DMS 273 (cell line): ENCODE measurements around the gene ANGEL1.

Source experiments
- DNase-seq: peaks from one replicate; lab custom pipeline; 2025; ENCODE audit not compliant: unreplicated experiment; lab: John Stamatoyannopoulos, UW

The ANGEL1 gene

DNA sequence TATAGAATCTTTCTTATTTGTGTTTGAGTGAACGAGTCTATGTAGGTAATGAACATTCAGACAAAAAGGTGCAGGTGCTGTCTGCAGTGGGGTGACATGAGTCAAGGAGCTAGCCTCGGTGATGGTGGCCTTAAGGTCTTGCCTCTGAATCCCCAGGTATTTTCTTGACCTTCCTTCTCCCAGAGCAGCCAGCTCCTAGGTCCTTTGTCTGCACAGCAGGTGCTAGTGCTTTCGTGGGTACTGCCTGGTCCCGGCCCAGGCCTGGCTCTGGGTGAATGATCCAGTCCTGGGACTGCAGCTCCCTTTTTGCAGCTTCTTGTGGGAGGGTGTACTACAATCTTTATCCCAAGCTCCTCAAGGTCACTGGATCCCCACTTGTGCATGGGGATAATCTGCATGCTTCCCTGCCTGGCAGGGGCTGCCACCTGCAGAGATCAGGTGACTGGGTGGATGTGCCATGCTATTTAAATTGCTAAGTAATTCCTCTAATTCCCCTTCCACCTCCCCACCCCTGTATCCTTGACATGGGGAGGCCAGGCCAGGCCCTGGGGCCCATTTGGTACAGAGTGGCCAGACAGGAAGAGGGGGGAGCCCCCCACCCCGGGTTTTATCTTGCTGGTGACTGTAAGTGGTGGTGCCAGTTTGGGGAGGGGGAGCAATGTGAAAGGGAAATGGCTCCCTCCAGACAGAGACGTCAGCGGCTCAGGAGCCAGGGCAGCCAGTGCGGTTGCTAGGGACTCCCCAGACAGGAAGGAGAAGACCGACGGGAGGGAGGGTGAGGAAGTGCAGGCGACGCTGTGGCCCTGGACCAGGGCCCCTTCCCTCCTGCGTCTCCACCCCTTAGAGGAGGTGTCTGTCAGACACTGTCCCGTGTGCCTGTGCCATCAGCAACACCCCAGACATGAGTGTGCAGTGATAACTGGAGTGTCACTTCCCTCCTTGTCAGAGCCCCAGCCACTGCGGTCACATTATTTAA, 44.7 kb downstream of the ANGEL1 start:
- DNase-seq: no peak

DNA sequence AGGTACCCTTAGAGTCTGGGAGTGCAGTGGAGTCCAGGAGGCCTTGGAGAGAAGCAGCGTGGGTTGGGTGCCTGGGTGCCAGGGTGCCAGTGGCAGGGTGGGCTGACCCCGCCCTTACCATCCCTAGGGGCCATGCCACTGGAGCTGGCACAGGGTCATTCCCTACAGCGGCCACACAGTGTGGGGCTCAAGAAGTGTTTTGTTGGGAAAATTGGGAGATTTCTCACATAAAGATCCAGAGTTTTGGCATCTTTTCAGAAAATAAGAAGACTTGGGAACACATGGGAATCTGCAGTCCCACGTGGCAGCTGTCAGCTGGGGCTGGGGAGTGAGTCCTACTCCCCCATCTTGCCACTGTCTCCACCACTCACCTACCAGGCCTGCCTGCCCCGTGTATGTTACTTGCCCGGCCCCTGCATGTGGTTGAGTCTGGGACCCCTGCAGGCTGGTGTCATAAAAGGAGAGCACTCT, 47.2 kb downstream of the ANGEL1 start:
- no peak for DNase-seq

DNA sequence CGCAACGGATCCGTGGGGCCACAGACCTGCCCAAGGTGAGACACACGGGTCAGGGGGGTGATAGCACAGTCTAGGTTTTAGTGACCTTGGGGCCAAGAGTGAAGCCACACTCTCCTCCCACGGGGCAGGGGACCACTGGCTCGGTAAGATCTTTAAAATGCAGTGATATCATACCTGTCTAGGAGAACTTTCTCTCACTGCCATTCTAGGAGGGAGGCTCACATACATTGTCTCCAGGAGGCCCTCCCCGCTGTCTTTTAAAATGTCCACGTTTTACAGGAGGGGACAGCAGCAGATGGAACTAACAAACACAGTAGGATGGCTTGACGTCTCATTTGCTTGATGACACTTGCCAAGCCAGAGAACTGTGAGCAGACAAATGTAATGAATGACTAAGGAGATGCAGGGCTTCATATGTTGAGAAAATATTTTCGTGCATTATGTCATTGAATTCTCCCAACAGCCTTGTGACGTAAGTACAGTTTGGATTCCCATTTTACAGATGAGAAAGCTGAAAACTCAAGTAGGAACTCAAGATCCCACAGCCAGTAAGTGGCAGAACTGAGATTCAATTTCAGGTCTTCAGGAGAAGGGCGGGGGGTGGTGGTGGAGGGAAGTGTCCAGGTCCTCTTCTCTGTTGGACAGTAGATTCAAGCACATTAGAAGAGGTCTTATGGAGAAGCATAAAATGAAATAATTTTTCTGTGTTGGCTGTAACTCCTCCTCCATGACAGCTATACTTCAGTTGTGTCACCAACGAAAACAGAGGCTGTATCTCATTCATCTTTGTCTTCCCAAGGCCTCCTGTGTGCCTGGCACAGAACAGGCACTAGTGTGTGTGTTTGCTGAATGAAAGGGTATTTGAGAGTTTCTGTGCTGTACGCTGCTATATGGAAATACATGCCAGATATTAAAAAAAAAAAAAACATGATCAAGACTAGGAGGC, 49.3 kb downstream of the ANGEL1 start:
- DNase-seq: no peak

DNA sequence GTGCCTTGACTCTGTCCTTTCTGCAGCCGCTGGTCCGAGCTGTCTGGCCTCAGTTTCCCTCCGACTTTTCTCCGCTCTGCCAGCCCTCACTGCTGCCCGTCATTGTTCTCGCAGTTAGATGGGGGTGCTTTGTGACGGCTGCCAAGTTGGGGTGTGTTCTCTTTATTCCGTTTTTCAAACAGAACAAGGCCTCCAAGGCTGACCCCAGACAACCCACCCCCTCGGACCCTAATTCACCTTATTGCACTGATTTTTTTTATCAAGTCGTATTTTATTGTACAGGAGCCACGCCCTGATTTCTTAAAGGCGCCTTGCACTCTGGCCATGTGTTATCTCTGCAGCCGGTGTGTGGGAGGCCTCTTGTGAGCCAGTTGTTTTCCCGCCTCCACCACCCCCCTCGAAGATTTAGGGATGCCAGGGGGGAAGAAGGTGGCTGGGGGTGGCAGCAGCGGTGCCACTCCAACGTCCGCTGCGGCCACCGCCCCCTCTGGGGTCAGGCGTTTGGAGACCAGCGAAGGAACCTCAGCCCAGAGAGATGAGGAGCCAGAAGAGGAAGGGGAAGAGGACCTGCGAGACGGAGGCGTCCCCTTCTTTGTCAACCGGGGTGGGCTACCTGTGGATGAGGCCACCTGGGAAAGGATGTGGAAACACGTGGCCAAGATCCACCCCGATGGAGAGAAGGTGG, 50.1 kb downstream of the ANGEL1 start:
- no peak for DNase-seq

DNA sequence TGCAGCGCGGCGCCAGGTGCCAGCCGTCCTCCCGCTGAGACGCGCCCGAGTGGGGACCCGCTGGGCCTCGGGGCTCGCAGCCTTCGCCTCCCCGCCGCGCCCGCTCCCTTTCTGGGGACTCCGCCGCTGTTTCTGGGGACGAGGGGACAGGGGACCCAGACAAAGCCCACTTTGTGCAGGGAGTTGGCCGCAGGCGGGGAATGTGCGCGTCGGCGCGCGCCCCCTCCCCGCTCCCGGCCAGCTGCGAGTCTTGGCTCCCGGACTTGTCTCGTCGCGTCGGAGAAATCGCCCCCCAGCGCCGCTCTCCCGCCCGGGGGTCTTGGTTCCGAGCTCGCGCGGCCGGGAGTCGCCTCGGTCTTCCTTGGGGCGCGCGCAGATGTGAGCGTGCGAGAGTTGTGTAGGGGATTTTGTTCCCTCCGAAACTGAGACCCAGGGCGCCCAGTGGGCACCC, 50.7 kb downstream of the ANGEL1 start:
- DNase-seq: no peak

DNA sequence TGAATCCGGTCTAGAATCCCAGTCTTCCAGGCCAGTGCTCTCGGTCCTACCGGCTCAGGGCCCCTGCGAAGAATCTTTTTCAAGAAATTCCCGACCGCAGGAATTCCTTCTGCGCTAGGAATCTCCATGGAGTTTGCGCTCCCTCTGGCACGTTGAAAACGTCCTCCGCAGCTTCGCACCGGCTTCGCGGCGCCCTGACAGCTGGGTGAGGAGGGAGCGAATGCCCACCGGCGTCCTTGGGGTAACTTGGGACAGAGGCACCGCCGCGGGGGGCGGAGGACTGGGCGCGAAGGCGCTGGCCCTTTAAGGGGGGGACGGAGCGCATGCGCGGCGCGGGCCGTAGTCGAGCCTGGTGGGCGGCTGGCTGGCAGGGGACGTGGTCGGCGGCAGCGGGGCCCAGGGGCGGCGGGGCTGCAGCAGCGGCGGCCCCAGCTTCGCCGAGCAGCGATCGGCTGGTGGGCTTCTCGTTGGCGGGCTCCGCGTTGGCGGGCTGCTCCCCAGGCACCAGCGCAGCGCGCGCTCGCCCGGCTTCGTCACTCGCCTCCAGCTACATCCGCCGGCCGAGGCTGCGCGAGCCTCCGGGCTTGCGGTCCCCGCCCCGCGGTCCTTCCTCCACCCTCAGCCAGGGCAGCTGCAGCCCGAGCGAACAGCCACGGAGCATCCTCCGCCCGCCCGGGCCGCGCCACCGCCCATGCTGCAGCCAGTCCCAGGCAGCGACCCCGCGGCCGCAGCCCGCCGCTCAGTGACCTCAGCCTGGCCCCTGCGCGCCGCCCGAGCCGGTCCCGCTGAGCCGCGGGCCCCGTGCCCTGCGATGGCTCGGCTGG, 51.3 kb downstream of the ANGEL1 start, which contains the start of gene VASH1:
VASH1 (plus strand) TSS at position 333 of the 824 bp plus-strand sequence. CDS start 1,354 bp downstream, outside the sequence.
- DNase-seq: peak; percentile 85

DNA sequence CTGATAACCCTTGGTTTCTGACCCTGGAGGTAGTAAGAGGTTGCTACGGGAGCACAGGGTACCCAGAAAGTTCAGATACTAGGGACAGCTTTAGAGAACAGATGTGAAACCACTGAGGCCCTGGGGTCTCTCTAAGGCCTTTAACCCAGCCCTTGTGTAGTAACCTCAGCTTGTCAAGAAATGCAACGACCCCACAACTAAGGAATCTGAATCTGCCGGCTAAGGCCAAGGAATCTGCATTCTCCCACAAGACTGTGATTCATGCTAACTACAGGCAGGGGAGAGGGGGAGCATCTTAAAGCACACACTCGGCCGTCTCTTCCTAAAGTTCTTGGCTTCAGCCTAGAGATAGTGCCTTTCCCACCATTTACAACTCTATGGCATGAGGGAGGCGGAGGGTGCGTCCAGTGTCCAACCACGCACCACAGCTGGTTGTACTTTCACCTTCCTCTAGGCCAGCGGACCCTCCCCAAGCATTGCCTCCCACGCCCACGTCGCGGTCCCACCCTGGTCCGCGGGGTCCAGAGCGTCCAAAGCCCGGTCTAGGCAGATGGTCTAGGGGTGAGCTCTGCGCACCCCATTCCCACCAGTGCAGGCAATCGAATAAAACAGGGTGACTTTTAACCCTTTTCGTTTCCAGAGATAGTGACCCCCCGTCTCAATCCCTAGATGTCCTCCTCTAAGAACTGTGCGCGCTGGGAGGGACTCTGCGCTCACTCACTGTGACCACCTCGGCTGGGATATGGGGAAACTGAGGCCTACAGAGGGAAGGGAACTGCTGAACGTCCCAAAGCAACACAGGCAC, 52.1 kb downstream of the ANGEL1 start:
- DNase-seq: no peak

DNA sequence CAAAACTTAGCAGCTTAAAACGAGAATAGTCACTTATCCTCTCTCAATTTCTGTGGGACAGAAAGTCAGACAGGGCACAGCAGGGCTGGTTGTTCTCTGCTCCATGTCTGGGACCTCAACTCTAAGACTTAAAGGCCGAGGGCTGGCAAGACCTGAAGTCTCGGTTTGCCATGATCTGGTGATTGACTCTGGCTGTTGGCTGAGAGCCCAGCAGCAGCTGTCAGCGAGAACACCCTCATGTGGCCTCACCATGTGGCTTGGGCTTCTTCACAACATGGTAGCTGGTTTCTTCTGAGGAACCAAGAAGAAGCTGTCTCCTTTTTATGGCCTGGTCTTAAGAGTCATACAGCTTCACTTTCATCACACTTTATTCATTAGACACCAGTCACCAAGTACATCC, 53.1 kb downstream of the ANGEL1 start:
- DNase-seq: peak; percentile 38

DNA sequence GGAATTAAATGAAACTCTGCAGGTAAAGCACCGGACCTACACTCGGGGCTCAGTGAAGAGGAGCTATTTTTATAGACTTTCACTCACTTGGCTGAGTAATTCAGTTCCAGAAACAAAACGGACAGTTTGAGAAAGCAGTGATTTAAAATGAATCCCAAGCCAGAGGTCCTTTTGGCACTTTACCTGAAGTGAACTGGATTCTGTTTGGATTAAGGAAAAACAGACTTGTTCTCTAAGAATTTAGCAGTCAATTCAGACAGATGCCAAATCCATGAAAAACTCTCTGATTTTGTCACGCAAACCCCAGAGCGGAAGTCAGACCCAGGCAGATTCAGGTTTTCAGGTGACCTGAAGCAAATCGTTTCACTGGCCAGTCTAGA, 56.3 kb downstream of the ANGEL1 start:
- no peak for DNase-seq

DNA sequence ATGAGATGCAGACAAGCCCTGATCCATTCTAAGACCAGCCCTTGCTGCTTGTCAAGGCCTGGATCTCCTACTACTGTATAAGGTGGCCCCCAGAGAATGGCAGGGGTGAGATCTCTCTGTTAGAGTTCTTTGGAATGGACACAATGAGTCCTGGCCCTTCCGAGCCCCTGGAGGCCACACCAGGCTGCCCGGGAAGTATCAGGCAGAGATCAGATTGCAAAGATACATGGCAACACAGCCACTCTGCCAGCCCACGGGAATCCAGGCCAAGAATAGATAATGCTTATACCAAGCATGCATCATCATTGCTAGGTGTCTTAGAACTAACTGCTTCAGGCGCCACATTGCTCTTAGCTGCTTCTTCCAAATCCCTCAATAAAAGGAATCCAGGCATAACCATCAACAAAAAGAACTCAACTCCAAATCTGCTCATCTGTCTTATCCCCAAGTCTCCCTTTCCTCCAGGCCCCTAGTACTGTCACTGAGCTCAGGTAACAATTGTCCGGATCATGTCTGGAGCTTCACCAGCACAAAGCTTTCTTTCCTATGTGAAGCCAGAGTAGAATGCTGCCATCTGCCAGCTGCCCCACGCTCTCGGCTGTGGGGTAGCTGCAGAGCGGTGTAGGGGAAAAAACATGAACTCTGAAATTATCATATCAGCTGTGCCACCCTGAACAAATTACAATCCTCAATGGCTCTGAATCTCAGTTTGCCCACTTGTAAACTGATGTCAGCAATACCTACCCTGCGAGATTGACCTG, 56.9 kb downstream of the ANGEL1 start:
- DNase-seq: no peak

DNA sequence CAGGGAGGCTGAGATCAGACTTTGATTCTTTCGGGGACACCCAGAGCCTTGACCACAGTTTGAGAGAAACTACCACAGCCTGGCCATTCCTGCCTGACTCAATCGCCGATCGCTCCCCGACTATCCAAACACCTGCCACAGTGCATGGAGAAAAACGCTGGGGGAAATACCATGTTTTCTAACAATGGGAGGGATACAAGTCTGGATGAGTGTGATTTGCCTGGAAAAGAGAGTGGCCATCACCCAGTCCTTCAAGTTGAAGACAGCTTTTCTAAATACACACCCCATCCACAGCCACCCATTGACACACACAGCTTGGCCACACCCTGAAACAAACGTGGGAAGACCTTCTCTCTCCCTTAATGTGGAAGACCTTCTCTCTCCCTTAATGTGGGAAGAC, 58.1 kb downstream of the ANGEL1 start:
- DNase-seq: no peak

DNA sequence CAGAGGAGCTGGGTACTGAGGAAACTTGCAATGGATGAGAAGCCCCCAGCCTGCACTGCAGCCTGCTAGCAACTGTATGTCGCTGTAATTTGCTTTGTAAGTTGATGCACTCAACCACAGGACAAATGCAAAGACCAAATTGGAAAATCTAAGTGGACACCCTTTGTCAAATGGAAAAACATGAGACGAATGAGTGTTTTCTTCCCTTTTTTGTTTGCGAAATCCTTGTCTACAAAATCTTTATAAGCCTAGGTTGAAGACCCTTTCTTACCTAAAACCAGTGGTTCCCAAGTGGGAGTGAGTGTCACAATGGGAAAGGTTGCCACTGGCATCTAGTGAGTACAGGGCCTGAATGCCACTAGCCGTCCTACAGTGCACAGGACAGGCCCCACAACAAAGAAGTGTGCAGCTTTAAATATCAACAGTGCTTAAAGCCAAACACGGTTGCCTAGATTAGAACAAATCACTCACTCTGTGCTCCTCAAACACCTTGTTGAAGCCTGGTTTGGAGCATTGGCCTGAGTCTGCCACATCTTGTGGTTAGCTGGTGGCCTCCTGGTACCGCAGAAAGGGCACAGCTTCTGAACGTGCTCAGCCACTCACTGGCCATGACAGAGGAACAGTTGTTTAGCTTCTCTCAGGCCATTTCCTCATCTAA, 59.0 kb downstream of the ANGEL1 start:
- no peak for DNase-seq

DNA sequence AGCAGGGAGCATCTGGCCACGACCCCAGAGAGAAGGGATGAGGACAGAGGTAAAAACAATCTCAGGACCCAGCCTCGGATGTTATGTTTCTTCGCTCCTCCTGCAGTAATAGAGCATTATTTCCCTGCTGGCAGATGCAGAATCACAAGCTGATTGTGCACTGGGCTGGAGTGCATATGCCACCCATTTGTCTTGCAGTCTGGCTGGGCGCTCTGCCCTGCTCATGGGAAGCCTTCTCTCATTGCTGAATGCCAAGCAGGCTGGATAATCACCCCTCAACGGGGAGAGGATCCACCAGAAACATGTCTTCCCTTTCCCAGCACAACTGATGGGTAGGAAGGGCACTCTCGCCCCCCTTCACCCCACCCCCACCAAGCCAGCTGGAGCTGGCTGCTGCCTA, 59.9 kb downstream of the ANGEL1 start:
- peak; percentile 62 for DNase-seq

DNA sequence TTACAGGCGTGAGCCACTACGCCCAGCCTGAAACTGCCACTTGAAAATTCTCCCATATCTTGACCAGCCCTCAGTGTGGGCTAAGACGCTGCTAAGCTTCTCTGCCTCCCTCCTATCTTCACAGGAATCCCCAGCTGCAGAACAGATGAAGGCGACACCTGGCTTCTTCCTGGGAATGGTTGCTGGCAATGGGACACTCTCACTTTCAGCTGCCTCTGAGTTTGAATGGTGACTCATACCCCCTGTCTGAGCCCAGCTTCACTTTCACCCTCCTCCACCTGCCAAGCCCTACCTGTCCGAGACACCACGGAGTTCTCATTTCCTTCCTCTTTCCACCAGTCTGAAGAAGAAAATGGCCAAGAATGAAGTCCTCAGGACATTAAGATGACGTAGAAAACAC, 69.7 kb downstream of the ANGEL1 start:
- no peak for DNase-seq

DNA sequence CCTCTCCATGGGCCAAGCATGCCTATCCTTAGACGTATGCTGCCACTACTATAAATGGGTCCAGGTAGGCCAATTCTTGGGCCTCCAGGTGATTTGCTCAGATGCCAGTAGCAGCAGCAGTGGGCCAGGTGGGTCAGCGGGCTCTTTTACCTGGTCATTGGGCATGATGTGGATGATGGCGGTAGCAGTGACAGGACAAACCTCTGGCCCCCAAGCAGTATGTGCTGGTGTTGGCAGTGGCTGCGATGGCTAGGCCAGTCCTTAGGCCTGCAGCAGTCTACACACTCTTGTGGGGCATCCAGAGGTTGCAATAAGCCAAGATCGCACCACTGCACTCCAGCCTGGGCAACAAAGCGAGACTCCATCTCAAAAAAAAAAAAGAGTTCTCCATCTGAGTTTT, 70.5 kb downstream of the ANGEL1 start:
- no peak for DNase-seq

DNA sequence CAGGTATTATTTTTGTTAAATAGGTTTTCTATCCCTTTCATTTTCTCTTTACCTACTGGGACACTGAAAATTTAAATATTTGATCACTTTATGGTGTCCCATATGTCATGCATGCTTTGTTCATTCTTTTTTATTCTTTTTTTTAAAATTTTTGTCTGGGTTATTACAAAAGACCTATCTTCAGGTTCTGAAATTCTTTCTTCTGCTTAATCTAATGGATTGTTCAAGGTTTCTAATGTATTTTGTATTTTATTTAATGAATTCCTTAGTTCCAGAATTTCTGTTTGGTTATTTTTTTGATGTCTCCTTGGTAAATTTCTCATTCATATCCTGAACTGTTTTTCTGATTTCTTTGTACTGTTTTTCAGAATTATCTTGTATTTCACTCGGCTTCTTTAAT, 71.6 kb downstream of the ANGEL1 start:
- DNase-seq: no peak
